Measurements from ENCODE around the gene CDC42SE1. TPM values are rescaled to one million over a fixed set of nuclear protein-coding genes. Genes with fewer than 3 reads are reported as not detected.
A peak's percentile ranks its signal among the peaks of the same experiment; 100 is the strongest.

The CDC42SE1 gene
- total and polyA plus RNA-seq, 9 of the 15 experiments (the other 6 are each of a cell fraction or from before 2014, with no cell fraction given), result 78.1 to 189 (median 114) TPM

DNA sequence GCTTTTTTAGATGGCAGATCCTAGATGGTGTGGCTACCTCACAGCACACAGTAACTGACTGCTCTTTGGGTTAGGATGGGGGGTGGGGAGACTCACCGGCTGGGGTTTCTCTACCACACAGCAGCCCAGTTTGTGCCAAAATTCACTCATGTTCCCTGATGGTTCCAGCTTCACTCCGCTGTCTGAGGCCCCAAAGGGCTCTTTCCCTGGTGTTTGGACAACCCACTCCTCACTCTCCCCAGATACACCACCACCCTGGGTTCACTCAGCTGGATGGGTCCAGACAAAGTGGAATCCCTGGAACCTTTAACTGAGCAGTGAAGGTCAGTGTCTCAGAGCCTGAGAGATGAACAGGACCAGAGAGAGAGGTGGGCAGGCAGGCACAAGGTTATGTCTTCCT is 3.8 kb downstream of the CDC42SE1 start (continued):
- TF ChIP-seq, protein P1, sequence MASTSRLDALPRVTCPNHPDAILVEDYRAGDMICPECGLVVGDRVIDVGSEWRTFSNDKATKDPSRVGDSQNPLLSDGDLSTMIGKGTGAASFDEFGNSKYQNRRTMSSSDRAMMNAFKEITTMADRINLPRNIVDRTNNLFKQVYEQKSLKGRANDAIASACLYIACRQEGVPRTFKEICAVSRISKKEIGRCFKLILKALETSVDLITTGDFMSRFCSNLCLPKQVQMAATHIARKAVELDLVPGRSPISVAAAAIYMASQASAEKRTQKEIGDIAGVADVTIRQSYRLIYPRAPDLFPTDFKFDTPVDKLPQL (IDR thresholded peaks at IDR 0.05; ENCODE audit: extremely low read depth, insufficient read length), result no peak
- TF ChIP-seq CEBPG (CRISPR knock-in tag; IDR thresholded peaks at IDR 0.05) (0 out of 2 replicates have a peak, but pooled peaks have one; percentile 2), CEBPG (tag; conservative IDR thresholded peaks at IDR 0.05 in 1 of 2, IDR thresholded peaks at IDR 0.05 in 1 of 2) (0 out of 4 replicates have a peak, but pooled peaks of 1 of the 2 experiments have one; percentile 3), STAT5A (IDR thresholded peaks at IDR 0.05; ENCODE audit: borderline replicate concordance, low read length) (no peak), SOX6 (IDR thresholded peaks at IDR 0.05) (no peak), MEF2D (tag; conservative IDR thresholded peaks at IDR 0.05; ENCODE audit: low read depth) (no peak), POLR2A (conservative IDR thresholded peaks at IDR 0.05) (0 out of 2 replicates have a peak, but pooled peaks have one; percentile 19), ZNF766 (CRISPR knock-in tag; conservative IDR thresholded peaks at IDR 0.05) (no peak), RUNX1 (IDR thresholded peaks at IDR 0.05; ENCODE audit: low read depth) (no peak), POLR2AphosphoS5 (IDR thresholded peaks at IDR 0.05; ENCODE audit: control insufficient read depth, insufficient read depth, low read depth, low read length) (no peak), CREB1 (IDR thresholded peaks at IDR 0.05) (0 out of 2 replicates have a peak, but pooled peaks have one; percentile 9), CREB1 (CRISPR knock-in tag; IDR thresholded peaks at IDR 0.05) (no peak)
- TF ChIP-seq, protein P2, sequence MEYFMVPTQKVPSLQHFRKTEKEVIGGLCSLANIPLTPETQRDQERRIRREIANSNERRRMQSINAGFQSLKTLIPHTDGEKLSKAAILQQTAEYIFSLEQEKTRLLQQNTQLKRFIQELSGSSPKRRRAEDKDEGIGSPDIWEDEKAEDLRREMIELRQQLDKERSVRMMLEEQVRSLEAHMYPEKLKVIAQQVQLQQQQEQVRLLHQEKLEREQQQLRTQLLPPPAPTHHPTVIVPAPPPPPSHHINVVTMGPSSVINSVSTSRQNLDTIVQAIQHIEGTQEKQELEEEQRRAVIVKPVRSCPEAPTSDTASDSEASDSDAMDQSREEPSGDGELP (CRISPR knock-in tag; IDR thresholded peaks at IDR 0.05; ENCODE audit: borderline replicate concordance), result 0 out of 2 replicates have a peak, but pooled peaks have one; percentile 4
- TF ChIP-seq, protein P3, sequence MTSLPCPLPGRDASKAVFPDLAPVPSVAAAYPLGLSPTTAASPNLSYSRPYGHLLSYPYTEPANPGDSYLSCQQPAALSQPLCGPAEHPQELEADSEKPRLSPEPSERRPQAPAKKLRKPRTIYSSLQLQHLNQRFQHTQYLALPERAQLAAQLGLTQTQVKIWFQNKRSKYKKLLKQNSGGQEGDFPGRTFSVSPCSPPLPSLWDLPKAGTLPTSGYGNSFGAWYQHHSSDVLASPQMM (CRISPR knock-in tag; IDR thresholded peaks at IDR 0.05), result no peak
- TF ChIP-seq, protein P4, sequence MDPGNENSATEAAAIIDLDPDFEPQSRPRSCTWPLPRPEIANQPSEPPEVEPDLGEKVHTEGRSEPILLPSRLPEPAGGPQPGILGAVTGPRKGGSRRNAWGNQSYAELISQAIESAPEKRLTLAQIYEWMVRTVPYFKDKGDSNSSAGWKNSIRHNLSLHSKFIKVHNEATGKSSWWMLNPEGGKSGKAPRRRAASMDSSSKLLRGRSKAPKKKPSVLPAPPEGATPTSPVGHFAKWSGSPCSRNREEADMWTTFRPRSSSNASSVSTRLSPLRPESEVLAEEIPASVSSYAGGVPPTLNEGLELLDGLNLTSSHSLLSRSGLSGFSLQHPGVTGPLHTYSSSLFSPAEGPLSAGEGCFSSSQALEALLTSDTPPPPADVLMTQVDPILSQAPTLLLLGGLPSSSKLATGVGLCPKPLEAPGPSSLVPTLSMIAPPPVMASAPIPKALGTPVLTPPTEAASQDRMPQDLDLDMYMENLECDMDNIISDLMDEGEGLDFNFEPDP (CRISPR knock-in tag; IDR thresholded peaks at IDR 0.05), result no peak
- TF ChIP-seq, protein P5, sequence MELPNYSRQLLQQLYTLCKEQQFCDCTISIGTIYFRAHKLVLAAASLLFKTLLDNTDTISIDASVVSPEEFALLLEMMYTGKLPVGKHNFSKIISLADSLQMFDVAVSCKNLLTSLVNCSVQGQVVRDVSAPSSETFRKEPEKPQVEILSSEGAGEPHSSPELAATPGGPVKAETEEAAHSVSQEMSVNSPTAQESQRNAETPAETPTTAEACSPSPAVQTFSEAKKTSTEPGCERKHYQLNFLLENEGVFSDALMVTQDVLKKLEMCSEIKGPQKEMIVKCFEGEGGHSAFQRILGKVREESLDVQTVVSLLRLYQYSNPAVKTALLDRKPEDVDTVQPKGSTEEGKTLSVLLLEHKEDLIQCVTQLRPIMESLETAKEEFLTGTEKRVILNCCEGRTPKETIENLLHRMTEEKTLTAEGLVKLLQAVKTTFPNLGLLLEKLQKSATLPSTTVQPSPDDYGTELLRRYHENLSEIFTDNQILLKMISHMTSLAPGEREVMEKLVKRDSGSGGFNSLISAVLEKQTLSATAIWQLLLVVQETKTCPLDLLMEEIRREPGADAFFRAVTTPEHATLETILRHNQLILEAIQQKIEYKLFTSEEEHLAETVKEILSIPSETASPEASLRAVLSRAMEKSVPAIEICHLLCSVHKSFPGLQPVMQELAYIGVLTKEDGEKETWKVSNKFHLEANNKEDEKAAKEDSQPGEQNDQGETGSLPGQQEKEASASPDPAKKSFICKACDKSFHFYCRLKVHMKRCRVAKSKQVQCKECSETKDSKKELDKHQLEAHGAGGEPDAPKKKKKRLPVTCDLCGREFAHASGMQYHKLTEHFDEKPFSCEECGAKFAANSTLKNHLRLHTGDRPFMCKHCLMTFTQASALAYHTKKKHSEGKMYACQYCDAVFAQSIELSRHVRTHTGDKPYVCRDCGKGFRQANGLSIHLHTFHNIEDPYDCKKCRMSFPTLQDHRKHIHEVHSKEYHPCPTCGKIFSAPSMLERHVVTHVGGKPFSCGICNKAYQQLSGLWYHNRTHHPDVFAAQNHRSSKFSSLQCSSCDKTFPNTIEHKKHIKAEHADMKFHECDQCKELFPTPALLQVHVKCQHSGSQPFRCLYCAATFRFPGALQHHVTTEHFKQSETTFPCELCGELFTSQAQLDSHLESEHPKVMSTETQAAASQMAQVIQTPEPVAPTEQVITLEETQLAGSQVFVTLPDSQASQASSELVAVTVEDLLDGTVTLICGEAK (IDR thresholded peaks at IDR 0.05), result no peak
- TF ChIP-seq, protein P5 (CRISPR knock-in tag; IDR thresholded peaks at IDR 0.05), result no peak

Measured in K562 (cell line).